HG02884 (cell line): ENCODE data around the gene ANXA2R.
A peak's percentile ranks its signal among the peaks of the same experiment; 100 is the strongest.
"Not testable (repeated sequence)": the region's sequence is repeated elsewhere in the genome, so short reads cannot be mapped to it uniquely, and the experiment has no call there.

Source experiments
- ATAC-seq: cut with Tn5 transposase; IDR thresholded peaks from one replicate; pipeline ENCODE4 v1.9.1; 2021; ENCODE audit warnings: mild to moderate bottlenecking, moderate library complexity; ENCODE audit not compliant: unreplicated experiment

Gene ANXA2R

GRCh38 chr5:43061352-43062075 is 21.4 kb upstream of the ANXA2R start:
- ATAC-seq = no peak

DNA sequence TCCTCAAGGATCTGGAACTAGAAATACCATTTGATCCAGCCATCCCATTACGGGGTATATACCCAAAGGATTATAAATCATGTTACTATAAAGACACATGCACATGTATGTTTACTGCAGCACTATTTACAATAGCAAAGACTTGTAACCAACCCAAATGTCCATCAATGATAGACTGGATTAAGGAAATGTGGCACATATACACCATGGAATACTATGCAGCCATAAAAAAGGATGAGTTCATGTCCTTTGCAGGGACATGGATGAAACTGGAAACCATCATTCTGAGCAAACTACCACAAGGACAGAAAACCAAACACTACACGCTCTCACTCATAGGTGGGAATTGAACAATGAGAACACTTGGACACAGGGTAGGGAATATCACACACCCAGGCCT is 19.9 kb upstream of the ANXA2R start:
- not testable (repeated sequence) for ATAC-seq

GRCh38 chr5:43055098-43055497 is 15.0 kb upstream of the ANXA2R start:
- not testable (repeated sequence) for ATAC-seq

- no peak for ATAC-seq
These were observed 11.6 kb upstream of the ANXA2R start for GRCh38 chr5:43051684-43052083.

DNA sequence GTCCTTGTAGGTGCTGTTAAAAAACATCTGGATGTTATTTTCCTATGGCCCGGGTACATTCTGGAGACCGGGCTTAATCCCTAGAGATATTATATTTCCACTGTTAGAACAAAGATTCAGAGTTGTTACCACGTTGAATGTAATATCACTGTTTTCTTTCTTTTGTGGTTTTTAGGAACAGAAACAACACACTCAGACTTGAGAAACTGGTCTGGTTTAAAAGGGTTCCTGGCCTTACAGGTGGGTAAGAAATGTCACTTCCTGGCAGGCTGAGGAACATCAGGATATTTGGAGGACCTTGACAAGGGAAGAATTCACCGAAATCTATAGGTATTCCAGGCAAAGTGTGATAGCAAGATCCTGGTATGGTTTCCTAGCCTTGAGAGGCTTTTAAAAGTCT is 10.3 kb upstream of the ANXA2R start:
- no peak for ATAC-seq

DNA sequence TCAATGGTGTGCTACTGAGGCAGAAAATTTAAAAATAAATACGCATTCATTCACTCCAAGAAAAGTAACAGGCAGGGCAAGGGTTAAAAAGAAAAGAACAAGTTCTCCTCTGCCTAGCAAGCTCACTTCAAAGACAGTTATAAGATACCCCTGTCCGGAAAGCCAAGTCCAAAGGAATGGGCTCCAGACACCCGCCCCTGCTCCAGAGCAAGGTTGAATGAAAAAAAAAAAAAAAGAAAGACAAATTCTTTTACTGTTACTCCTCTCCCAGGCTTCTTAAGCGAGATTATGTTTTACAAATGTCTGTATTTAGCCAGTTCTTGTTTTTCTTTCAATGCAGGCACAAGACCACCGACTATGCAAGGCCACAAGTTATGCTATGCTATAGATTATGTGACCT is 9.1 kb upstream of the ANXA2R start:
- ATAC-seq = no peak

DNA sequence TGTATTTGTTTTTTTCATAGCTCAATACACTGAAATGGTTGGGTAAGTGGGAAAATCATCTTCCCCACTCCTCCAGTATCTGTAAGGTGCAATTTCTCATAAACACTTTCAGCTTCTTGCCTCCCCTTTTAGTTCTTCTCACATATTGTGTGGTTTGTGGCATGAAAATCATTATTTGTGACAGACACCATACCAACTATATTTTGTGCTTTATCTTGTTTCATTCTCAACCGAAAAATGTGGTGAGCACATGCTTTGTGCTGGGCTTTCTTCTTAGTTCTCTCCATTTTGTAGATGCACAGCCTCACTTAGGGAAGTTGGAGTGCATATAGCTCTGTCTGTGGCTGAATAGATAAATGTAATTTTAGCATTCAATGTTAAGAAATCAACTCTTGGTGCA is 6.4 kb upstream of the ANXA2R start:
- no peak for ATAC-seq

DNA sequence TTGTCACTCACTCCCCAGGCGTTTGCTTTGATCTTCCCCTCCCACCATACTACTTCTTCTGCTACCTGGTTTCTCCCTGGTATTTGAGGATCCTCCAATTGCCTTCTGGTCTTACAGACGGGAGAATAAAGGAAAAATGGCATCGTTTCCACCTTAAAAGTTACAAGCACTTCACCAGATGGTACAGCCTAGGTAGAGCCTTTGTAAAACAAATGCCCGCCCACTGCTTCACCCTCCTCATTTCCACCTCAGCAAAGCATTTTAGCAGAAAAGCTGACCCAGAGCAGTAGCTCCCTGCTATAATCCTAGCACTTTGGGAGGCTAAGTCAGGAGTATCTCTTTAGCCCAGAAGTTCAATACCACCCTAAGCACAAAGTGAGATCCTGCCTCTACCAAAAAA is 5.1 kb upstream of the ANXA2R start:
- no peak for ATAC-seq

DNA sequence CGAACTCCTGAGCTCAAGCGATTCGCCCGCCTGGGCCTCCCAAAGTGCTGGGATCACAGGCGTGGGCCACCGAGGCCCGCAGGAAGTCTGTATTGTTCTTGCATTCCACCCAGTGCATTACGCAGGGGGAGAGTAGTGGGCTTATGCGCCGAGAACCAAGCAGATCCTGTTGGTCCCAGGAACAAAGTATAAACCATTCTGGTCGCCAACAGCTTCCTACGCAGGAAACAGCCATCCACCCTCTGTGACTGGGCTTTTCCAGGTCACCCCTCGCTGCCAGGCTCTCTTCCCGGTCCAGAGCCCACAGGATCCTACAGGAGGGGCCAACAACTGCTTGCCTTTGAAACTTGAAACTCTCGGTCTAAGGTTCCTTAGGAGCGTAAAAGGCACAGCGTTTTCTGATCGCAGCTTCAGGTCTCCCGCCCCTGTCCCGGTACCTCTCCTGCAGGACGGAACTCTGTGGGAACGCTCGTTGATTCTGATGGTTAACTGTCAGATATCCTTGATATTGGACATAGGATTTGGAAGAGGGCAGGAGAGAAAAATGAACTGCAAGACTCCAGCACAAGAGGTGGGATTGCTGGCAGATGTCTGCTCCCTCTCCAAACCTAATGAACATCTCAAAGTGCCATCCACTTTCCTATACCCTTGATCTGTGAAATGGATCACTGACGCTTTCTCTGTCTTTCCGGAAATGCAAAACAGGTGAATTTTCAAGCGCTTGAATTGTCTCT is 4.2 kb upstream of the ANXA2R start:
- no peak for ATAC-seq

GRCh38 chr5:43043400-43043756 is 3.3 kb upstream of the ANXA2R start:
- ATAC-seq = no peak

- ATAC-seq = peak; percentile 16
These were observed 2.7 kb upstream of the ANXA2R start for GRCh38 chr5:43042626-43043399.

DNA sequence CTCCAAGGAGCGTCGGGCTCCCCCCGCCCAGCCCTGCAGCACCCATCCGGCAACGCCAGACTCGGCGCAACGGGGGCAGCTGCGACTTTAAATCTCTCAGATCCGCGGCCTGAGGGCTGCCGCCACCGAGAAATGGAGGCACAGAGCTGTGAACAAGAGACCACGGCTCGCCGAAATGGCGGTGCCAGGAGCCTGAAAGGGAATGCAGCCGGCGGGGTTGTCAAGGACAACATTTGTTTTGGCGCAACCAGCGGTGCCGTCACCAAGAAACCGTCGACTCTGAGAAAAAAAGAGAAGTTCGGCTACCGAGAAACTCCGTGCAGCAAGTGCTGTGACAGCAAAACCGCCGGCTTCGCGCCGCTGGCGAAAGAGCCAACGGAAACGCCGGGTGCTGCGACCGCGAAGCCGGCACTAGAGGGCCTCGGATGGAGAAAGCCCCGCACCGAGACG is 2.1 kb upstream of the ANXA2R start:
- peak; percentile 12 for ATAC-seq

- peak; percentile 9 for ATAC-seq
These were observed 1.6 kb upstream of the ANXA2R start for GRCh38 chr5:43041669-43042175.

DNA sequence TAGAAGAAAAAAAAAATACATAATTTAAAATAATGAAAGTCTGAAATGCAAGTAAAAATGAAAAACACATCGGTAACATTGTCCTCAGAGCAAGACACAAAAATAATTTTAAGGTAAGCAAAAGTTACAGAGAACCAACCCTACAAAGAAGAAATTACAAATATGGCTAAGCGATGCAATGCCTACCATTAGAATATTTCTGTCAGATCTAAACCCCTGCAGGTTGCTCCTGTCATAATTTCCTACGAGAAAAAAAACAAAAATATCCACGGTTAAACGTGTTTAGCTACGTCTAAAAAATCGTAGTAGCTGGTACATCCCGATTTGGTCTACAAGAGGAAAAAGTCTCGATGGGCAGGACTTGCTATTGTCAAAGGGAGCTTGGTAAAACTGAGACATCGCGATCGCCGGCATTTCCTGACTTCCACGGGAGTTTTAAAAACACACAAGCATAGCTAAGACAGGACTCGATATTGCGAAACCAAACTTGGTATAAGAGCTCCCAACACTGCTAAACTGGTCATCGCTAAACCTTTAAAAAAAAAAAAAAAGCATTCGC is 1.1 kb upstream of the ANXA2R start:
- ATAC-seq = no peak

DNA sequence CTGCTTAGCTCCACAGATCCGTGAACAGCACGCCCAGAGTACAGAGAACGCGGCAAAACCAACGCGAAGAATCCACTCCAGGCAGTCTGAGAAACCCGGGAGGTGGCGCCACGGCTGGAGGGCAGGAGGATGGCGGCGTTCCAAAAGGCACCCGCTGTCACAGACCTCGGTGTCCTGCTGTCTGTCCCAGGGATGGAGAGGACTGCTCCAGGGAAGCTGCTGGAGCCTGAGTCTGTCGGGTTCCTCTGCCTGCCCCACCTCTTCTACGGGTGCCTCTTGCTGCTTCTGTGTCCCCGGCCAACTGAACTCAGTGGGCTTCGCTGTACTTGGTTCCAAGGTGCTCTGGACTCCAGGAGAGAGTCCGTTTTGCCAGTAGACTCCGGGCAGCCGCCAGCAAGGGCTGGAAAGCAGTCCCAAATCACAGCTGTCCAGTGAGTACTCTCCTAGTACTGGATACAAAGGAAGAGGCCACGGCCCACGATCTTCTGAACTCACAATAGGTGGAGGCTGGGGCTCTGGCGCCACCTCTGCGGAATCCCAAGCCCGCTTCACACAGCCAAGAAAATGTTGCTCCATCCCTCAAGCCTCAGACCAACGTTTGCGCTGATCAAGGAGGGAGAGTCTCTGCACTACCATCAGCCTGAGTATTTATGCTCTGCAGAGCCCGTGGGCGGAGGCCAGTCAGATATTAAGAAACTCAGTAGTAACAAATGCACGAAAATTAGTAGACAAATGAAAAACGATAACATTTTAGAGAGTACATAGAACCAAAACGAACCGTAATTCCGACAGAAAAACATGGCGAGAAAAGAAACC is 440 bp downstream of the ANXA2R start:
- no peak for ATAC-seq

DNA sequence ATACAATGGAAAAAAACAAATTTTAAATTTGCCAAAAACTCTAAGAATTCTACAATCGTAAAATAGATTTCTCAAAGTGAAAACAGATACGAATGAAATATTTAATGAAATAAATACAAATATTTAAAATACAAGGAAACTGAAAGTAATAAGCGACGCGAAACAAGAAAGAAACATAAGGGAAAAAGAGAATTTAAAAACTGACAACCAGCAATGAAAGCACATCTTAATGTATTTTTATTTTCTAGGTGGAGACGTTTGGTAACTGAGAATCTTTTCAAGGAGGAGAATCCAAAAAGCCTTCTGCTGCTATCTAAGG is 1.0 kb downstream of the ANXA2R start:
- no peak for ATAC-seq

DNA sequence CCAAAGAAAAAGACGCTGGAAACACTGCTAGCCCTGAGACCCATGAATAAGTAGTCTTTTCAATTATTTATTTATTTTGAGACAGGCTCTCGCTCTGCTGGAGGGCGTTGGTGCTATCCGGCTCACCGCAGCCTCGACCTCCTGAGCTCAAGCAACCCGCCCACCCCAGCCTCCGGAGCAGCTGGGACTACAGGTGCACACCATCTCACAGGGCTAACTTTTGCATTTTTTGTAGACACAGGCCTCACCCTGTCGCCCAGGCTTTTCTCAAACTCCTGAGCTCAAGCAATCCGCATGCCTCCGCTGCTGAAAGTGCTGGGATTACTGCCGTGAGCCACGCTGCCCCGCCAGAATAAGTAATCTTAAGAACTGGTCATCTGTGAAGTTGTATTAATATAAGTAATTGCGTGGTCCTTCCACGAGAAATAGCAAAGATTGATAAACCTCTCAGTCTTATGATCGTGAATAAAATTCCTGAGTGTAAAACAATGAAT is 1.6 kb downstream of the ANXA2R start:
- ATAC-seq = peak; percentile 13

GRCh38 chr5:43037636-43038495 is 2.3 kb downstream of the ANXA2R start:
- peak; percentile 33 for ATAC-seq

GRCh38 chr5:43036856-43037635 is 3.1 kb downstream of the ANXA2R start:
- ATAC-seq = no peak
